Endothelial cell (in vitro differentiated cells): ENCODE data around the gene FXR1. TPM values are rescaled to one million over a fixed set of nuclear protein-coding genes. Genes with fewer than 3 reads are reported as not detected.

Source experiments
- DNase-seq: peaks from one replicate; pipeline ENCODE4 v3.0.0; 2021; ENCODE audit warnings: low spot score
- H3K27ac Mint-ChIP-seq: one replicate; pipeline ENCODE4 v1.8.0; 2021; ENCODE audit warnings: mixed read lengths, inconsistent platforms; ENCODE audit not compliant: unreplicated experiment
- H3K27me3 Mint-ChIP-seq: one replicate; pipeline ENCODE4 v1.8.0; 2021; ENCODE audit warnings: mild to moderate bottlenecking, moderate library complexity, mixed read lengths, inconsistent platforms; ENCODE audit not compliant: unreplicated experiment
- H3K36me3 Mint-ChIP-seq: one replicate; pipeline ENCODE4 v1.8.0; 2021; ENCODE audit warnings: mild to moderate bottlenecking, low read depth, mixed read lengths, inconsistent platforms; ENCODE audit not compliant: unreplicated experiment
- H3K4me1 Mint-ChIP-seq: one replicate; pipeline ENCODE4 v1.8.0; 2021; ENCODE audit warnings: mild to moderate bottlenecking, mixed read lengths, inconsistent platforms; ENCODE audit not compliant: unreplicated experiment
- H3K4me3 Mint-ChIP-seq: one replicate; pipeline ENCODE4 v1.8.0; 2021; ENCODE audit warnings: mild to moderate bottlenecking, mixed read lengths, inconsistent platforms; ENCODE audit not compliant: unreplicated experiment
- H3K9me3 Mint-ChIP-seq: one replicate; pipeline ENCODE4 v1.8.0; 2021; ENCODE audit warnings: mixed read lengths, inconsistent platforms; ENCODE audit not compliant: unreplicated experiment
- total RNA-seq: library from RNA; stranded (reverse); fragmentation: NEBNext Ultra II Directional; extraction: Animal tissue kit (Norgen Biotek cat#: 25700); gene quantifications from one replicate; pipeline ENCODE4 v1.2.1, GENCODE V29; 2021; ENCODE audit not compliant: unreplicated experiment
- TF ChIP-seq, protein P1 (sequence below): fragments of 200-600 bp; sonication (generic); IDR thresholded peaks from one replicate; pipeline ENCODE4 v1.5.0; 2021; ENCODE audit warnings: antibody characterized with exemption; ENCODE audit not compliant: unreplicated experiment

FXR1 gene
- total RNA-seq, 1 donor from 2014 or later, result 219 TPM

GRCh38 chr3:180881065-180881801, 31.2 kb upstream of the FXR1 start:
- Mint-ChIP-seq H3K27ac (no peak overlapping the region), H3K4me1 (no peaks in the 10 kb centered on the region), H3K4me3 (no peak overlapping the region), H3K9me3 (no peaks in the 10 kb centered on the region), H3K27me3 (no peaks in the 10 kb centered on the region), H3K36me3 (no peaks in the 10 kb centered on the region)
- no peak for DNase-seq
- TF ChIP-seq, protein P1, sequence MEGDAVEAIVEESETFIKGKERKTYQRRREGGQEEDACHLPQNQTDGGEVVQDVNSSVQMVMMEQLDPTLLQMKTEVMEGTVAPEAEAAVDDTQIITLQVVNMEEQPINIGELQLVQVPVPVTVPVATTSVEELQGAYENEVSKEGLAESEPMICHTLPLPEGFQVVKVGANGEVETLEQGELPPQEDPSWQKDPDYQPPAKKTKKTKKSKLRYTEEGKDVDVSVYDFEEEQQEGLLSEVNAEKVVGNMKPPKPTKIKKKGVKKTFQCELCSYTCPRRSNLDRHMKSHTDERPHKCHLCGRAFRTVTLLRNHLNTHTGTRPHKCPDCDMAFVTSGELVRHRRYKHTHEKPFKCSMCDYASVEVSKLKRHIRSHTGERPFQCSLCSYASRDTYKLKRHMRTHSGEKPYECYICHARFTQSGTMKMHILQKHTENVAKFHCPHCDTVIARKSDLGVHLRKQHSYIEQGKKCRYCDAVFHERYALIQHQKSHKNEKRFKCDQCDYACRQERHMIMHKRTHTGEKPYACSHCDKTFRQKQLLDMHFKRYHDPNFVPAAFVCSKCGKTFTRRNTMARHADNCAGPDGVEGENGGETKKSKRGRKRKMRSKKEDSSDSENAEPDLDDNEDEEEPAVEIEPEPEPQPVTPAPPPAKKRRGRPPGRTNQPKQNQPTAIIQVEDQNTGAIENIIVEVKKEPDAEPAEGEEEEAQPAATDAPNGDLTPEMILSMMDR, result no peak

GRCh38 chr3:180882115-180882514, 30.4 kb upstream of the FXR1 start:
- no peaks in the 10 kb centered on the region for H3K4me1 Mint-ChIP-seq
- no peaks in the 10 kb centered on the region for H3K27me3 Mint-ChIP-seq
- H3K9me3 Mint-ChIP-seq, result no peaks in the 10 kb centered on the region
- H3K4me3 Mint-ChIP-seq, result no peak overlapping the region
- TF ChIP-seq, protein P1, result no peak
- H3K36me3 Mint-ChIP-seq, result no peaks in the 10 kb centered on the region
- no peak for DNase-seq
- H3K27ac Mint-ChIP-seq, result no peak overlapping the region

DNA sequence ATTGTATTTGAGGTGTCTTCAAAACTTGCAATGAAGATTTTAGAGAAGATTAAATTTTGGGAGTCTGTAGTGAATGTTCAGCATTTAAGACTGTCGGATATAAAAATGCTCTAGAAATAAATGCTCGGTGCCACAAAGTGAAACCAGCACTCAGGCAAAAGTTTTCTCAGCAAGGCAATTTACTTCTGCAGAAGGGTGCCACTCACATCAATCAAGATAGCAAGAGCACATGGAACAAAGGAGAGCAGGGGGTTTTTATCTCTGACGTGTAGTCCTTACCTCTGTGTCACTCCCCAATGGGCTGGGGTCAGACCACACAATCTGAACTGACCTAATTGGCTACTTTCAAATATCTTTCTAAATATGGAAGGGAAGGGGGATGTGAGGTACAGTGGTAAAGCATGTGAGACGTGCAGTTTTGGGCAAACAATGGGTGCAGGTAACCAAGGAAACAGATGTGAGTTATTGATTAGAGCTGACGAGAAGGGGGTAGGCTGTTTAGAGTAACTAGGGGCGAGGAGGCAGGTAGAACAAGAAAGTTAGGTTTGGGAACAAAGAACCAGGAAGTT, 23.4 kb upstream of the FXR1 start:
- DNase-seq, result no peak
- H3K27ac Mint-ChIP-seq, result no peak overlapping the region
- H3K4me1 Mint-ChIP-seq, result no peaks in the 10 kb centered on the region
- H3K4me3 Mint-ChIP-seq, result no peak overlapping the region
- H3K9me3 Mint-ChIP-seq, result peaks cover 6% of the 10 kb centered on the region
- TF ChIP-seq, protein P1, result no peak
- peaks cover 12% of the 10 kb centered on the region for H3K36me3 Mint-ChIP-seq
- no peaks in the 10 kb centered on the region for H3K27me3 Mint-ChIP-seq

DNA sequence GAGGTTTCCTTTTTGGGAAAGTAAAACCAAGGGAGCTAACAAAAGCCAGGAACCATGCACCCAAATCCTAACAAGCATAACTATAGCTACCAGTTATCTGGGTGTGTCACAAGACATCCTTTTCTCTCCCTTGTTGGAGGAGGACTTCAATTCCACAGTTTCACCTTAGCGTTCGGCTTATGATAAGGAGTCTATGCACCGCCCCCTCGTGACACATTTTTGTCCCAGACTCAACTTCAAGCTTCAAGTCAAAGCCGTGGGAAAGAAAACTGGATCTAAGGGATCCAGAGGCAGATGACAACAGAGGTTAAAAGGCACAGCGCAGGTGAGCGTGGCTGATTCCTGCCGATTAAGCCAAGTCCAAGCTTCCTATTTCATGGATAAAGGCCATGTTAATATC, 13.9 kb upstream of the FXR1 start:
- Mint-ChIP-seq H3K9me3 (peaks cover 8% of the 10 kb centered on the region), H3K27me3 (no peaks in the 10 kb centered on the region), H3K4me1 (no peaks in the 10 kb centered on the region), H3K36me3 (no peaks in the 10 kb centered on the region), H3K27ac (no peak overlapping the region), H3K4me3 (no peak overlapping the region)
- TF ChIP-seq, protein P1, result no peak
- DNase-seq, result no peak
